Ascending aorta (tissue), 2 donors: ENCODE results near the gene SDK2. TPM values are rescaled to one million over a fixed set of nuclear protein-coding genes. Genes with fewer than 3 reads are reported as not detected.

Experiments
- DNase-seq, 2 donors: peaks; one replicate each; pipeline ENCODE4 v3.0.0-alpha.2; 2019; ENCODE audit warnings: low spot score in 2 of 2
- H3K27ac ChIP-seq, 2 donors: fragments of 200-600 bp; sonication (generic); one replicate each; pipeline ENCODE4 v1.5.1; 2016 to 2017; ENCODE audit warnings: mild to moderate bottlenecking in 1 of 2
- H3K27me3 ChIP-seq: fragments of 200-600 bp; sonication (generic); one replicate; pipeline ENCODE4 v1.5.1; 2017
- H3K36me3 ChIP-seq, 2 donors: fragments of 200-600 bp; sonication (generic); one replicate each; pipeline ENCODE4 v1.5.1; 2016
- H3K4me1 ChIP-seq, 2 donors: fragments of 200-600 bp; sonication (generic); one replicate each; pipeline ENCODE4 v1.5.1; 2016 to 2017; ENCODE audit warnings: mild to moderate bottlenecking in 1 of 2
- H3K4me3 ChIP-seq, 2 donors: fragments of 200-600 bp; sonication (generic); one replicate each; pipeline ENCODE4 v1.5.1; 2016 to 2017; ENCODE audit warnings: mild to moderate bottlenecking in 1 of 2
- H3K9me3 ChIP-seq, 2 donors: fragments of 200-600 bp; sonication (generic); one replicate each; pipeline ENCODE4 v1.5.1; 2016
- intact Hi-C: fragments of 100-400 bp; cut with DNase I; formaldehyde crosslinking; loops from one replicate; pipeline ENCODE4 v1.15.1; 2023
- total RNA-seq: library from RNA; depleted of rRNA; stranded (reverse); fragments of >200 nt; gene quantifications from one replicate; pipeline ENCODE4 v1.1.0, GENCODE V29; 2016
- TF ChIP-seq, protein P1 (sequence below), 3 experiments: fragments of 200-600 bp in 2 of 3; fragments of 450-650 bp in 1 of 3; sonication (generic) in 2 of 3; IDR thresholded peaks; one replicate each; pipeline ENCODE4 v1.5.1; 2016 to 2019; ENCODE audit warnings: antibody characterized with exemption in 3 of 3, mild to moderate bottlenecking in 1 of 3, moderate library complexity in 1 of 3

SDK2 gene
- total RNA-seq, 1 donor from 2014 or later, result 8.1 TPM

DNA sequence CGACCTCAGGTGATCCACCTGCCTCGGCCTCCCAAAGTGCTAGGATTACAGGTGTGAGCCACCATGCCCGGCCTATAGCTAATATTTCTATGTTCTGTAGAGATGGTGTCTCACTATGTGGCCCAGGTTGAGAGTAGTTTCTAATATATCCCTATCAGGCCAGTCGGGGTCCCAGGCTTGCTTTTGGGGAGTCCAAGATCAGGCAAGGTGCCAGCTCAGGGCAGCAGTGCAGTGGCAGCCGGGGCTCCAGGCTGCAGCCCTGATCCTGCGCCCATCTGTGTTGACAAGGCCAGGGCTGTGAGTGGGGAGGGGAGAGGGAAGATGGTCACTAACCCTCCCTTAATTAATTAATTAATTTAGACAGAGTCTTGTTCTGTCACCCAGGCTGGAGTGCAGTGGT lies 254.8 kb downstream of the SDK2 start:
- Histone ChIP-seq H3K4me1 (no peaks in the 10 kb centered on the region), H3K27ac (no peak overlapping the region), H3K9me3 (no peaks in the 10 kb centered on the region), H3K36me3 (peaks cover 2 to 13% of the 10 kb centered on the region in 2 donors), H3K27me3 (no peaks in the 10 kb centered on the region), H3K4me3 (no peak overlapping the region)
- TF ChIP-seq, protein P1, sequence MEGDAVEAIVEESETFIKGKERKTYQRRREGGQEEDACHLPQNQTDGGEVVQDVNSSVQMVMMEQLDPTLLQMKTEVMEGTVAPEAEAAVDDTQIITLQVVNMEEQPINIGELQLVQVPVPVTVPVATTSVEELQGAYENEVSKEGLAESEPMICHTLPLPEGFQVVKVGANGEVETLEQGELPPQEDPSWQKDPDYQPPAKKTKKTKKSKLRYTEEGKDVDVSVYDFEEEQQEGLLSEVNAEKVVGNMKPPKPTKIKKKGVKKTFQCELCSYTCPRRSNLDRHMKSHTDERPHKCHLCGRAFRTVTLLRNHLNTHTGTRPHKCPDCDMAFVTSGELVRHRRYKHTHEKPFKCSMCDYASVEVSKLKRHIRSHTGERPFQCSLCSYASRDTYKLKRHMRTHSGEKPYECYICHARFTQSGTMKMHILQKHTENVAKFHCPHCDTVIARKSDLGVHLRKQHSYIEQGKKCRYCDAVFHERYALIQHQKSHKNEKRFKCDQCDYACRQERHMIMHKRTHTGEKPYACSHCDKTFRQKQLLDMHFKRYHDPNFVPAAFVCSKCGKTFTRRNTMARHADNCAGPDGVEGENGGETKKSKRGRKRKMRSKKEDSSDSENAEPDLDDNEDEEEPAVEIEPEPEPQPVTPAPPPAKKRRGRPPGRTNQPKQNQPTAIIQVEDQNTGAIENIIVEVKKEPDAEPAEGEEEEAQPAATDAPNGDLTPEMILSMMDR (IDR thresholded peaks at IDR 0.05), result no peak
- DNase-seq, result no peak
- intact Hi-C loops, result no loop called here

DNA sequence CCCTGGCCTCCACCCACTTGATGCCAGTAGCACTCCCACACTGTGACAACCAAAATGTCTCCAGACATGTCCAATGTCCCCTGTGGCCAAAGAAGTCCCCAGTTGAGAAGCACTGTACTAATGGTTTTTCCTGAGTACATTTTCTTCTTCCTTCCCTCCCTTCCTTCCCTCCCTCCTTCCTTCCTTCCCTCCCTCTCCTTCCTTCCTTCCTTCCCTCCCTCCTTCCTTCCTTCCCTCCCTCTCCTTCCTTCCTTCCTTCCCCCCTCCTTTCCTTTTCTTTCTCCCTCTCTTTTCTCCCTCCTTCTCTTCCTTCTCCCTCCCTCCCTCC lies 255.7 kb downstream of the SDK2 start:
- H3K4me1 ChIP-seq, result no peaks in the 10 kb centered on the region
- no peak overlapping the region for H3K4me3 ChIP-seq
- H3K27me3 ChIP-seq, result no peaks in the 10 kb centered on the region
- peaks cover 2 to 13% of the 10 kb centered on the region in 2 donors for H3K36me3 ChIP-seq
- intact Hi-C loops, result no loop called here
- H3K27ac ChIP-seq, result no peak overlapping the region
- no peak for DNase-seq
- TF ChIP-seq, protein P1 (IDR thresholded peaks at IDR 0.05), result no peak
- no peaks in the 10 kb centered on the region for H3K9me3 ChIP-seq

DNA sequence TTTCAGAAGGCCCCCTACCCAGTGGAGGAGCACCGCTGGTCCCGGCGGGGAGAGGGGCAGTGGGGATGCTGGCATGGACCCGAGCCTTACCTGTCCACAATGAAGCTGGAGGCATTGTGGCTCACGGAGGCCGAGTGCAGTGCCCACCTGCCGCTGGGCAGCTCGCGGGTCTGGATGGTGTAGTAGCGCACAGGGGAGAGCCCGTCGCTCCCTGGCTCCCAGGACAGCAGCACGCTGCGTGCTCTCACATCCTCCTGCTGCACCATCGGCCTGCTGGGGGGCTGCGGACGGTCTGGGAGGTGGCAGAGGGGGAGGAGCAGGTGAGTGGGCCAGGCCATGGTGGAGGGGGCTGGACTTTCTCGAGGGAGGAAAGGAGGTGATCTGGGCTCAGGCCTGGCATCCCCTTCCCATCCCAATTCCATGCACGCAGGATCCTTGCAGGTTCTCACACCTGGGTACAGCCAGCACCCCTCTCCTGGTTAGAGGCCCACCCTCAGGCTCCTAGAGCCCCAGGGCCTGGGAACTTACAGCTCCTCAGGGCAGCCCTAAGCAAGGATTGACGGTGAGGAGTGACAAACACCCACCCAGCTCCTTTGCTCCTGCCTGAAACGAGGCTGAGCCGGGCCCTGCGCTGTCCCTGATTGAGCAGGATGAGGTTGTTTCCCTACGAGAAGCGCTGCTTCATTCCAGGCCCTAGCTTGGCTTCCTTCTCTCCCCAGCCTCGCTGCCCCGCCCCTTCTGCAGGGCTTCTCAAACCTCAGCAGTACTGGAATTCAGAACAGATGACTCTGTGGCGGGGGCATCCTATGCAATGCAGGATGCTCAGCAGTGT lies 256.3 kb downstream of the SDK2 start:
- Histone ChIP-seq H3K36me3 (peaks cover 2 to 13% of the 10 kb centered on the region in 2 donors), H3K27me3 (no peaks in the 10 kb centered on the region), H3K4me3 (no peak overlapping the region), H3K4me1 (no peaks in the 10 kb centered on the region), H3K9me3 (no peaks in the 10 kb centered on the region), H3K27ac (no peak overlapping the region)
- intact Hi-C loops, result no loop called here
- TF ChIP-seq, protein P1 (IDR thresholded peaks at IDR 0.05), result no peak
- no peak for DNase-seq

DNA sequence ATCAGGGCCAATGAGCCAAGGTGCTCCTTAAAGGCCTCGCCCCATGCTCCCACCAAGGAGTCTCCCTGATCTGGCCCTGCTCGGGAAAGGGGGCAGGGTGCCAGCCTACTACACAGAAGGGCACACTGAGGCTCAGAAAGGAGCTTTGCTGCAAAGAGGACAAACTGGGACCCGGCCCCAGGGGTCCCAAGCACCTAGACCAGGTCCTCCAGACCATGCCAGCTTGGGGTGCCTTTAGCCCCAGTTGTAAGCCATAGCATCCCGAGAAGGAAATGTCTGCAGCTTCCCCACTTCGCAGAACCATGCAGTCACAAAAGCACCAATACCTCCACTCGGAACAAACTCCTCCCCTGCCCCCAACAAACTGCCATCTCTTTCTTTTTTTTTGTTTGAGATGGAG lies 257.7 kb downstream of the SDK2 start:
- no peaks in the 10 kb centered on the region for H3K27me3 ChIP-seq
- peaks cover 2 to 13% of the 10 kb centered on the region in 2 donors for H3K36me3 ChIP-seq
- no peak for DNase-seq
- no peaks in the 10 kb centered on the region for H3K4me1 ChIP-seq
- H3K27ac ChIP-seq, result no peak overlapping the region
- H3K9me3 ChIP-seq, result no peaks in the 10 kb centered on the region
- intact Hi-C loops, result no loop called here
- TF ChIP-seq, protein P1 (IDR thresholded peaks at IDR 0.05), result no peak
- H3K4me3 ChIP-seq, result no peak overlapping the region

DNA sequence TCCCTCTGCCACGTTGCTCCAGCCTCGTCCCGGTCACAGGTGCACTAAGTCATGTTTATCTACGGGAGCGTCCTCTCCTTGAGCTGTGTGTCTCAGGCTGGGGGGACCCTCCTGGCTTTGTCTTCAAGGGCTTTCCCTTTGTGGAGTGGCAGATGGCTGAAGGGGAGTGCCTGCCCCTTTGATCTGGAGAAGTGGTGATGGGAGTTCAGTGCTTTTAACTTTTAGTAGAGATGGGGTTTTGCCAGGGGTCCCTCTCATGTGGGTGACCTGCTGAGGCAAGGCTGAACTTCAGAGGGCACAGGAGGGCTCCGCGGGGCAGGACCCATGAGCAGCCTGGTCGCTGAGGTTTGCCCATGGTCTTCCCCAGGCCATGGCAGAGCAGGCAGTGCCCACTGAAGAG lies 259.3 kb downstream of the SDK2 start:
- intact Hi-C loops, result no loop called here
- no peak overlapping the region for H3K27ac ChIP-seq
- no peak for DNase-seq
- peaks cover 2 to 13% of the 10 kb centered on the region in 2 donors for H3K36me3 ChIP-seq
- no peaks in the 10 kb centered on the region for H3K27me3 ChIP-seq
- TF ChIP-seq, protein P1 (IDR thresholded peaks at IDR 0.05), result no peak
- no peaks in the 10 kb centered on the region for H3K4me1 ChIP-seq
- no peaks in the 10 kb centered on the region for H3K9me3 ChIP-seq
- H3K4me3 ChIP-seq, result no peak overlapping the region
